ENCODE measurements around the gene PGAM2.

Gene PGAM2

GRCh38 chr7:44065431-44066110 is at the start of gene PGAM2:
TSS of gene PGAM2 (minus strand) at chr7:44065567. CDS start at chr7:44065529, 38 bp downstream.
- peak in 1 of 2 experiments; percentile 57 for DNase-seq (ENCODE audit: low read depth in 1 of 2, low spot score in 1 of 2)
- in situ Hi-C loops (cut with HindIII; ENCODE audit: low pct_unique_long_range_greater_than_20kb, low sequenced_read_pairs): no loop called here
- TF ChIP-seq JUND (IDR thresholded peaks at IDR 0.05; ENCODE audit: low read depth): no peak

- no peak for DNase-seq (ENCODE audit: low read depth in 1 of 2, low spot score in 1 of 2)
- no peak for TF ChIP-seq JUND (IDR thresholded peaks at IDR 0.05; ENCODE audit: low read depth)
- in situ Hi-C loops (cut with HindIII; ENCODE audit: low pct_unique_long_range_greater_than_20kb, low sequenced_read_pairs): no loop called here
Measured at GRCh38 chr7:44114586-44115310, 49.4 kb upstream of the PGAM2 start.

- TF ChIP-seq JUND (IDR thresholded peaks at IDR 0.05; ENCODE audit: low read depth): no peak
- in situ Hi-C loops (cut with HindIII; ENCODE audit: low pct_unique_long_range_greater_than_20kb, low sequenced_read_pairs): no loop called here
- DNase-seq (ENCODE audit: low read depth in 1 of 2, low spot score in 1 of 2): no peak
Measured at GRCh38 chr7:44113764-44114354, 48.5 kb upstream of the PGAM2 start.

GRCh38 chr7:44112997-44113763 is 47.8 kb upstream of the PGAM2 start:
- in situ Hi-C loops (cut with HindIII; ENCODE audit: low pct_unique_long_range_greater_than_20kb, low sequenced_read_pairs): no loop called here
- no peak for DNase-seq (ENCODE audit: low read depth in 1 of 2, low spot score in 1 of 2)
- no peak for TF ChIP-seq JUND (IDR thresholded peaks at IDR 0.05; ENCODE audit: low read depth)

GRCh38 chr7:44112231-44112996 is 47.0 kb upstream of the PGAM2 start:
- TF ChIP-seq JUND (IDR thresholded peaks at IDR 0.05; ENCODE audit: low read depth): no peak
- in situ Hi-C loops (cut with HindIII; ENCODE audit: low pct_unique_long_range_greater_than_20kb, low sequenced_read_pairs): no loop called here
- DNase-seq (ENCODE audit: low read depth in 1 of 2, low spot score in 1 of 2): no peak

GRCh38 chr7:44111761-44112160 is 46.4 kb upstream of the PGAM2 start:
- no peak for DNase-seq (ENCODE audit: low read depth in 1 of 2, low spot score in 1 of 2)
- TF ChIP-seq JUND (IDR thresholded peaks at IDR 0.05; ENCODE audit: low read depth): no peak
- in situ Hi-C loops (cut with HindIII; ENCODE audit: low pct_unique_long_range_greater_than_20kb, low sequenced_read_pairs): no loop called here

GRCh38 chr7:44110719-44111635 is 45.6 kb upstream of the PGAM2 start:
- in situ Hi-C loops (cut with HindIII; ENCODE audit: low pct_unique_long_range_greater_than_20kb, low sequenced_read_pairs): no loop called here
- peak; percentile 23 to 24 for DNase-seq (ENCODE audit: low read depth in 1 of 2, low spot score in 1 of 2)
- no peak for TF ChIP-seq JUND (IDR thresholded peaks at IDR 0.05; ENCODE audit: low read depth)

GRCh38 chr7:44109991-44110390 is 44.6 kb upstream of the PGAM2 start:
- no peak for TF ChIP-seq JUND (IDR thresholded peaks at IDR 0.05; ENCODE audit: low read depth)
- in situ Hi-C loops (cut with HindIII; ENCODE audit: low pct_unique_long_range_greater_than_20kb, low sequenced_read_pairs): no loop called here
- no peak for DNase-seq (ENCODE audit: low read depth in 1 of 2, low spot score in 1 of 2)

- in situ Hi-C loops (cut with HindIII; ENCODE audit: low pct_unique_long_range_greater_than_20kb, low sequenced_read_pairs): no loop called here
Measured at GRCh38 chr7:44108768-44109750, 43.7 kb upstream of the PGAM2 start.

More at GRCh38 chr7:44108768-44109750, 43.7 kb upstream of the PGAM2 start:
- DNase-seq (ENCODE audit: low read depth in 1 of 2, low spot score in 1 of 2): no peak
- no peak for TF ChIP-seq JUND (IDR thresholded peaks at IDR 0.05; ENCODE audit: low read depth)

Data from T47D (cell line).